K562 (cell line): ENCODE measurements around the gene AGAP3. TPM values are rescaled to one million over a fixed set of nuclear protein-coding genes. Genes with fewer than 3 reads are reported as not detected.

Experiments used
- CHD4 ChIP-seq: fragments of 200-600 bp; sonication (generic); IDR thresholded peaks from 3 replicates; pipeline ENCODE4 v1.6.1; 2012; ENCODE audit warnings: low read depth, mild to moderate bottlenecking, mixed read lengths, low read length, inconsistent platforms; ENCODE audit not compliant: insufficient read depth, insufficient replicate concordance, poor library complexity, severe bottlenecking
- CLOCK ChIP-seq: fragments of 250-450 bp; sonication (Bioruptor Pico); IDR thresholded peaks from 2 replicates; pipeline ENCODE4 v1.4.0; 2020; ENCODE audit warnings: mild to moderate bottlenecking, moderate library complexity, borderline replicate concordance
- DPF2 ChIP-seq: fragments of 450-650 bp; IDR thresholded peaks from 2 replicates; pipeline ENCODE4 v1.6.1; 2016
- GATAD2A ChIP-seq: fragments of 450-650 bp; IDR thresholded peaks from 2 replicates; pipeline ENCODE4 v1.6.1; 2017
- JUN ChIP-seq, 2 experiments: sonication (generic) in 1 of 2; formaldehyde crosslinking in 1 of 2; IDR thresholded peaks; 2 replicates each; pipeline versions ENCODE4 v1.6.1 to v1.8.0; 2012 to 2022; ENCODE audit warnings: borderline replicate concordance in 2 of 2, mild to moderate bottlenecking in 2 of 2, improper control_type of control experiment in 1 of 2, low read depth in 1 of 2, low read length in 1 of 2, missing genetic modification reagents in 1 of 2
- KDM4B ChIP-seq, 2 experiments: fragments of 450-650 bp in 1 of 2; sonication (generic) in 1 of 2; IDR thresholded peaks; 2 replicates each; pipeline ENCODE4 v1.6.1; 2016 to 2017; ENCODE audit warnings: borderline replicate concordance in 2 of 2, antibody characterized with exemption in 1 of 2, low read depth in 1 of 2, mild to moderate bottlenecking in 1 of 2
- MAFF ChIP-seq: IDR thresholded peaks from 2 replicates; pipeline ENCODE4 v1.6.1; 2012; ENCODE audit warnings: low read length, improper control_type of control experiment
- PML ChIP-seq: IDR thresholded peaks from 2 replicates; pipeline ENCODE4 v1.6.1; 2012; ENCODE audit warnings: low read length, inconsistent platforms
- SETDB1 ChIP-seq: IDR thresholded peaks from one replicate; pipeline ENCODE4 v1.6.1; 2012; ENCODE audit warnings: low read length, control low read depth, inconsistent platforms
- SLC30A9 ChIP-seq: fragments of 250-450 bp; sonication (Bioruptor Pico); IDR thresholded peaks from 2 replicates; pipeline ENCODE4 v1.8.0; 2022; ENCODE audit warnings: mild to moderate bottlenecking, moderate library complexity
- ZC3H8 ChIP-seq: fragments of 450-650 bp; IDR thresholded peaks from 2 replicates; pipeline ENCODE4 v1.6.1; 2017
- ZHX1 ChIP-seq: fragments of 150-350 bp; conservative IDR thresholded peaks from 2 replicates; pipeline ENCODE4 v1.6.1; 2014; ENCODE audit warnings: low read length
- ZNF217 ChIP-seq: sonication (generic); formaldehyde crosslinking; IDR thresholded peaks from 2 replicates; pipeline ENCODE4 v1.8.0; 2022; ENCODE audit warnings: mild to moderate bottlenecking, missing genetic modification reagents
- ZNF311 ChIP-seq: fragments of 250-450 bp; sonication (Bioruptor Pico); IDR thresholded peaks from 2 replicates; pipeline ENCODE4 v1.4.0; 2020; ENCODE audit warnings: mild to moderate bottlenecking, moderate library complexity
- ZNF79 ChIP-seq: fragments of 250-450 bp; sonication (Bioruptor Pico); IDR thresholded peaks from 2 replicates; pipeline ENCODE4 v1.4.0; 2020; ENCODE audit warnings: low read depth, mild to moderate bottlenecking, moderate library complexity
- polyA plus RNA-seq, 8 experiments: library from polyadenylated mRNA; depleted of rRNA in 4 of 8; stranded (reverse) in 5 of 8; unstranded in 3 of 8; fragments of >200 nt; fragmentation: Nextera tagmentation in 2 of 8; fragmentation: Illumina TruSeq in 1 of 8; extraction: Ambion mirVana in 2 of 8; extraction: Trizol in 1 of 8; gene quantifications; 2 replicates each; pipeline versions ENCODE4 v1.2.1 to v1.2.3, GENCODE V29; 2011 to 2014; ENCODE audit warnings: inconsistent platforms in 1 of 8, missing spikeins in 1 of 8
- total RNA-seq, 7 experiments: library from RNA; depleted of rRNA in 6 of 7; stranded (reverse); fragments of >200 nt in 6 of 7; fragmentation: Illumina TruSeq in 2 of 7; extraction: Trizol in 2 of 7; gene quantifications; 2 replicates each; pipeline versions ENCODE4 v1.2.1 to v1.2.3, GENCODE V29; 2011 to 2021; ENCODE audit warnings: low replicate concordance in 1 of 7

Gene AGAP3
- total and polyA plus RNA-seq, 9 of the 15 experiments (the other 6 are each of a cell fraction or from before 2014, with no cell fraction given) = 3.4 to 208 (median 62.2) TPM

GRCh38 chr7:151062399-151063211 is 23.7 kb upstream of the AGAP3 start (continued):
- TF ChIP-seq ZHX1 (no peak), PML (no peak), SETDB1 (no peak), MAFF (no peak), ZC3H8 (no peak), KDM4B (IDR thresholded peaks at IDR 0.05; ENCODE audit: borderline replicate concordance in 2 of 2, low read depth in 1 of 2) (no peak), CLOCK (CRISPR knock-in tag) (no peak), ZNF79 (CRISPR knock-in tag) (no peak), ZNF217 (no peak), CHD4 (no peak), SLC30A9 (no peak), ZNF311 (CRISPR knock-in tag) (no peak), DPF2 (no peak), GATAD2A (no peak), JUN (IDR thresholded peaks at IDR 0.05; ENCODE audit: borderline replicate concordance, low read depth, low read length) (peak; percentile 84; the same call in 1 of the 2 replicates), JUN (CRISPR knock-in tag; IDR thresholded peaks at IDR 0.05; ENCODE audit: borderline replicate concordance) (no peak)
